Parathyroid adenoma (tissue), 2 donors: ENCODE results near the gene S100Z.

Experiments
- H2AFZ ChIP-seq: fragments of 300-600 bp; sonication (generic); one replicate; pipeline ENCODE4 v1.7.0; 2017; ENCODE audit warnings: antibody characterized with exemption, mild to moderate bottlenecking
- H3K27ac ChIP-seq: fragments of 300-600 bp; sonication (generic); one replicate; pipeline ENCODE4 v1.7.0; 2017
- H3K27me3 ChIP-seq: fragments of 300-600 bp; sonication (generic); one replicate; pipeline ENCODE4 v1.7.0; 2017; ENCODE audit warnings: low read length; ENCODE audit not compliant: control insufficient read depth, insufficient read depth
- H3K36me3 ChIP-seq: fragments of 300-600 bp; sonication (generic); one replicate; pipeline ENCODE4 v1.7.0; 2017; ENCODE audit warnings: low read length; ENCODE audit not compliant: control insufficient read depth, insufficient read depth
- H3K4me1 ChIP-seq: fragments of 300-600 bp; sonication (generic); one replicate; pipeline ENCODE4 v1.7.0; 2017; ENCODE audit warnings: control low read depth
- H3K4me2 ChIP-seq: fragments of 300-600 bp; sonication (generic); one replicate; pipeline ENCODE4 v1.7.0; 2017; ENCODE audit warnings: low read length
- H3K4me3 ChIP-seq: fragments of 300-600 bp; sonication (generic); one replicate; pipeline ENCODE4 v1.7.0; 2017; ENCODE audit warnings: low read depth, low read length
- H3K79me2 ChIP-seq: fragments of 300-600 bp; sonication (generic); one replicate; pipeline ENCODE4 v1.7.0; 2017; ENCODE audit warnings: control low read depth
- H3K9ac ChIP-seq: fragments of 300-600 bp; sonication (generic); one replicate; pipeline ENCODE4 v1.7.0; 2017; ENCODE audit warnings: mild to moderate bottlenecking
- H3K9me3 ChIP-seq: fragments of 300-600 bp; sonication (generic); one replicate; pipeline ENCODE4 v1.7.0; 2017; ENCODE audit warnings: low read length; ENCODE audit not compliant: control insufficient read depth
- TF ChIP-seq, protein P1 (sequence below): fragments of 300-600 bp; sonication (generic); IDR thresholded peaks from one replicate; pipeline ENCODE4 v1.7.0; 2017; ENCODE audit warnings: antibody characterized with exemption, mild to moderate bottlenecking
- donor health status: primary hyperparathyroidism.

S100Z gene

DNA sequence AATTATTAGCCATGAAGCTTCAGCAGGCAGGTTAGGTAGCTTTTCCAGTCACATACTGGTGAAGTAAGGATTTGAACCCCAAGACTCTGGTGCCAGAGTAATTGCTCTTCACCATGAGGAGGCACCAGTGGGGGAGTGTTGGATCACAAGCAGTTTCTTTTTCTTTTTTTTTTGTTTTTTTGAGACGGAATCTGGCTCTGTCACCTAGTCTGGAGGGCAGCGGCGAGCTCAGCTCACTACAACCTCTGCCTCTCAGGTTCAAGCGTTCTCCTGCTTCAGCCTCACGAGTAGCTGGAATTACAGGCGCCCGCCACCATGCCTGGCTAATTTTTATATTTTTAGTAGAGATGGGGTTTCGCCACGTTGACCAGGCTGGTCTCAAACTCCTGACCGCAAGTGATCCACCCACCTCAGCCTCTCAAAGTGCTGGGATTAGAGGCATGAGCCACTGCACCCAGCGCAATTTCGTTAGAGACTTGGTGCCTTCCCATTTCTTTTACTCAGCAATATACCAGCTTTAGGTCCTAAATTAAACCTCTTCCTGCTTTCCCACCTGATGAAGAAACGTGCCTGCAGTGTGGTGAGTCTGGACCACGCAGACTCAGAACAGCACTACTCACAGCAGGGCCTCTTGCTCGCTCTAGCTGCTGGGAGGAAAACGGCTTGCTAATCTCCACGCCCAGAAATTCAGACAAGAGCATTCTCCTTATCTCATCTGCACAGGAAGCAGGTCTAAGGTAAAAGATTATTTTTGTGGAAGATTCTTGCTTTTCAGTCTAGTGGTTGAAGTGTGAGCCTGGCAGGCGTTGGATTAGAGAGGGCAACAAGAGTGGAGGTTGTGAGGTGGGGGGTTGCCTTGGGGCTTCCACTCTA is at the start of gene S100Z:
S100Z (plus strand) TSS at position 596 of the 873 bp plus-strand sequence. CDS start 25,346 bp downstream, outside the sequence.
- Histone ChIP-seq H3K27ac (no peak within 1 kb of the TSS), H3K4me2 (no peak within 1 kb of the TSS), H3K9ac (no peak within 1 kb of the TSS), H3K4me3 (no peak within 1 kb of the TSS), H2AFZ (no peak within 1 kb of the TSS), H3K9me3 (no peaks in the 10 kb centered on the region), H3K36me3 (no peaks in the 10 kb centered on the region), H3K4me1 (no peaks in the 10 kb centered on the region), H3K79me2 (no peaks in the 10 kb centered on the region), H3K27me3 (no peaks in the 10 kb centered on the region)
- TF ChIP-seq, protein P1, sequence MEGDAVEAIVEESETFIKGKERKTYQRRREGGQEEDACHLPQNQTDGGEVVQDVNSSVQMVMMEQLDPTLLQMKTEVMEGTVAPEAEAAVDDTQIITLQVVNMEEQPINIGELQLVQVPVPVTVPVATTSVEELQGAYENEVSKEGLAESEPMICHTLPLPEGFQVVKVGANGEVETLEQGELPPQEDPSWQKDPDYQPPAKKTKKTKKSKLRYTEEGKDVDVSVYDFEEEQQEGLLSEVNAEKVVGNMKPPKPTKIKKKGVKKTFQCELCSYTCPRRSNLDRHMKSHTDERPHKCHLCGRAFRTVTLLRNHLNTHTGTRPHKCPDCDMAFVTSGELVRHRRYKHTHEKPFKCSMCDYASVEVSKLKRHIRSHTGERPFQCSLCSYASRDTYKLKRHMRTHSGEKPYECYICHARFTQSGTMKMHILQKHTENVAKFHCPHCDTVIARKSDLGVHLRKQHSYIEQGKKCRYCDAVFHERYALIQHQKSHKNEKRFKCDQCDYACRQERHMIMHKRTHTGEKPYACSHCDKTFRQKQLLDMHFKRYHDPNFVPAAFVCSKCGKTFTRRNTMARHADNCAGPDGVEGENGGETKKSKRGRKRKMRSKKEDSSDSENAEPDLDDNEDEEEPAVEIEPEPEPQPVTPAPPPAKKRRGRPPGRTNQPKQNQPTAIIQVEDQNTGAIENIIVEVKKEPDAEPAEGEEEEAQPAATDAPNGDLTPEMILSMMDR, result no peak

DNA sequence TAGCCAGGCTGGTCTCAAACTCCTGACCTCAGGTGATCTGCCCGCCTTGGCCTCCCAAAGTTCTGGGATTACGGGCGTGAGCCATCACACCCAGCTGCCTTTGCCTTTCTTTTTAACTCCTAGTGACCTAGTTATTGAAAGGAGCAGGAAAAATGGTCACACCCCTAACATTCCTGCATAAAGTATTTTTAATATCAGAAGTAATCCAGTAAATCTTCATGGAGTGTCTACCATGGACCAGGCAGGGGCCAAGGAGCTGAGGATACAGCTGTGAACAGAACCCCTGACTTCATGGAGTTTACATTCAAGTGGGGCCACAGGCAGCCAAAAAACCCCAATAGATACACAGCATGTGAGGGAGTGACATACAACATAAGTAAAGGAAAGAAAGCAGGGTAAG is 49.2 kb upstream of the S100Z start:
- TF ChIP-seq, protein P1, result no peak
- Histone ChIP-seq H3K9me3 (no peaks in the 10 kb centered on the region), H3K4me1 (no peaks in the 10 kb centered on the region), H3K27me3 (no peaks in the 10 kb centered on the region), H3K27ac (no peak overlapping the region), H3K4me2 (no peak overlapping the region), H2AFZ (no peak overlapping the region), H3K36me3 (no peaks in the 10 kb centered on the region), H3K79me2 (no peaks in the 10 kb centered on the region), H3K4me3 (no peak overlapping the region), H3K9ac (no peak overlapping the region)

DNA sequence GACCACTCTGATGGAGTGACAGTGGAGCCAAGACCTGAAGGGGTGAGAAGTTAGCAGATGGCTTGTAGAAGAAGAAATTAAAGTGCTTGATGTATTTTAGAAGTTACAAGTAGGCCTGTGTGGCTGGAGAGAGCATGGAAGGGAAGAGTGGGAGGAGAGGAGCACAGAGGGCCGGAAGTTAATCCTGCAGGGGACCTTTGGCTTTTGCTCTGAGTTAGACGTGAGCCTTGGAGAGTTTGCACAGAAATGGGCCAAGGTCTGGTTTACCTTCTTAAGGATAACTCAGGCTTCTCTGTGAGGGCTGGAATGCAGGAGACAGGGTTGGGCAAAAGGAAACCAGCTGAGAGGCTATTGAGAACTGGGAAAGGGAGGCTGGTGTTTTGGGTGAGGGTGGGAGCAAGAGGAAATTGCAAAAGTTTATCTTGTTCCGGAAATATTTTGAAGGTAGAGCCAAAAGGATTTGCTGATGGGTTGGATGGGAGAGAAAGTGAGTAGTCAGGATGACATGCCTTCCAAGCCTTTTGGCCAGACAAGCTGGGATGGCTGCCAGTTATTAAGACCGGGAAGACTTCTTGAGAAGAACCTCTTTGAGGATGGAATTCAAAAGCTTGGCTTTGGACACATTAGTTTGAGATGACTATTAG is 48.5 kb upstream of the S100Z start:
- no peaks in the 10 kb centered on the region for H3K9me3 ChIP-seq
- no peak overlapping the region for H3K9ac ChIP-seq
- no peak overlapping the region for H3K27ac ChIP-seq
- H3K27me3 ChIP-seq, result no peaks in the 10 kb centered on the region
- H3K4me3 ChIP-seq, result no peak overlapping the region
- H3K4me1 ChIP-seq, result no peaks in the 10 kb centered on the region
- no peaks in the 10 kb centered on the region for H3K79me2 ChIP-seq
- H2AFZ ChIP-seq, result no peak overlapping the region
- no peak overlapping the region for H3K4me2 ChIP-seq
- TF ChIP-seq, protein P1, result no peak
- no peaks in the 10 kb centered on the region for H3K36me3 ChIP-seq

DNA sequence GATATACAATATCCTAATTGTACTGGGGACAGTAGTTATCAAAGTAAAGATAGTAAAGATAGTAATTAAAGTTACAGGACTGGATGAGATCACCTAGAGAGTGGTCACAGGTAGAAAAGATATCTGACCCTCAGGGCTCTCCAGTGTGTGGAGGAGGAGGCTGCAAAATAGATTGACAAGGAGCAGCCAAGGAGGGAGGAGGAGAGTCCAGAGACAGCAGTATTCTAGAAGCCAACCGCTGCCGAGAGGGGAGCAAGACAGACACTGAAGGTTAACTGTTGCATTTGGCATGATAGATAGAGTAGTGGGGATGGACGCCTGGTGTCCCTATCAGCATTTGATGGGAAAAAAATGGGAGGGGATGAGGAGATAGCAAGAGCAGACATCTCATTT is 48.0 kb upstream of the S100Z start:
- H3K79me2 ChIP-seq, result no peaks in the 10 kb centered on the region
- TF ChIP-seq, protein P1, result no peak
- H3K4me1 ChIP-seq, result no peaks in the 10 kb centered on the region
- H3K9ac ChIP-seq, result no peak overlapping the region
- no peak overlapping the region for H3K4me2 ChIP-seq
- no peaks in the 10 kb centered on the region for H3K9me3 ChIP-seq
- H3K27ac ChIP-seq, result no peak overlapping the region
- no peak overlapping the region for H2AFZ ChIP-seq
- H3K36me3 ChIP-seq, result no peaks in the 10 kb centered on the region
- H3K4me3 ChIP-seq, result no peak overlapping the region
- H3K27me3 ChIP-seq, result no peaks in the 10 kb centered on the region
